UCSD-AML1 (cell line): Measurements from ENCODE around the gene LPIN2.
"Not testable (repeated sequence)": the region's sequence is repeated elsewhere in the genome, so short reads cannot be mapped to it uniquely, and the experiment has no call there.

Experiments
- DNase-seq: peaks from one replicate; lab custom pipeline; 2025; ENCODE audit not compliant: unreplicated experiment; lab: John Stamatoyannopoulos, UW

LPIN2 gene

DNA sequence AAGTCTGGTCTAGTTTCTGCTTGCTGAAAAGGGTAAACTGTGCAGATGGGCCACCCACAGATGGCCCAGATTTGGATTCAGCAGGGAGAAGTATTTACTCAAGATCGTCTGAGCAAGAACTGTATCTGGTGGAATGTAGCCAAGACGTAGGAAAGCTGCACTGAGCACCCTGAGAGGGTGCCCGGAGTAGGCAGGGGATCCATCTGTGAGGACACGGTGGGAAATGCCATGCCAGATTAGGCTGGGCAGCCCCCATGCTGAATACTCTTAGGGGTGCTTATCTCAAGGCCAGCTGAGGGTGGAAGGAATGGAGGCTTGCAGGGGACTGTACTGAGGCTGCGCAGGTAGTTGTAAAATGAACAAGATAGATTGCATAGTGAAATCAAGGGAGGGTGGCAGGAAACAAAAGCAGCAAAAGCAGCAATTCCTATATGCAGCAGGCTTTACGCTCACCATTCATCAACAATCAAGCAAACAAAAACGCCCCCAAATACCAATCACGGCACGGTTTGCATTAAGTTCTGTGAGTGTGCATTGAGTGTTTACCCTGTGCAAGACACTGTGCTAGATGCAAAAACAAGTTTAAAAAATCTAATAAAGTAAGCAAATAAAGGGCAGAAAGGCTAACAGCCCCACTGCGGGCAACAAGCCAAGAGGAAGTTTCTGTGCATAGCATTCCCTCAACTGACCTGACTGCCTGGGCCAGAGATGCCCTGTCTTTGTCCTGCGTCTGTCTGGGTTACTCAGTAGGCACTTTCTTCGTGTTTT, 32.2 kb upstream of the LPIN2 start:
- DNase-seq: peak; percentile 21

DNA sequence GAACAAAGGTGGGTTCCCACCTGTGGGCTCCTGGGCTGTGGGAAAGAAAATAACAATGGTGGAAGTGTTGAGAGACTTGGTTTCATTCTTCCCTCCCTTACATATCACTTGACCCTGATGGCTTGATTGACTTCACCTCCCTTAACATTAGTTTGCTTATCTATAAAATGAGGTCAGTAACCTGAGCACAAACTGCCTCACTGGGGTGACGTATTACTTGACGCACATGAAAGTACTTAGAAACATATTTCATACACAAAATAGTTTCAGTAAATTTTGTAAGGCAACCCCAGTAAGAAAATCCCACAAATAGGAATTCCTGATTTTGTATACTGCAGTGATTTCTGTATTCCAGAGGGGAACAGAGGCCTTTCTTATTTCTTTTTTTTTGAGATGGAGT, 29.4 kb upstream of the LPIN2 start:
- DNase-seq: no peak

DNA sequence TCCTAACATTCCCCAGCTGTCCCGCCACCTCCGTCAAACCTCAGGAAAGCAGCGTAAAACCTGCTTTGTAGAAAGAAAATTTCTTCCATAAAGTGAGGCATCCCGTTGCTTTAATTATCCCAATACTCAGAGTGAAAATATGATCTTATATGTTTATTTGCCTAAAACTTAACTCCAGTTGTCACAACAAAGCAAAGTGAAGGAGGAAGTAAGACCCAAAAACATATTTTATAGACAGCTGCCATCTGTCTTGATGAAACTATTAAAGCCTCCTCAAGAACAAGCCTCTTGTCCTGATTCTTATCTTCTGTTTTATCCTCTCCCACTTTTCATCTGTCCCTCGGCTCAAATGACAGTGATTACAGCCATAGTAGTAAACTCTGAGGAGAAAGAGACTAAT, 28.9 kb upstream of the LPIN2 start:
- no peak for DNase-seq

DNA sequence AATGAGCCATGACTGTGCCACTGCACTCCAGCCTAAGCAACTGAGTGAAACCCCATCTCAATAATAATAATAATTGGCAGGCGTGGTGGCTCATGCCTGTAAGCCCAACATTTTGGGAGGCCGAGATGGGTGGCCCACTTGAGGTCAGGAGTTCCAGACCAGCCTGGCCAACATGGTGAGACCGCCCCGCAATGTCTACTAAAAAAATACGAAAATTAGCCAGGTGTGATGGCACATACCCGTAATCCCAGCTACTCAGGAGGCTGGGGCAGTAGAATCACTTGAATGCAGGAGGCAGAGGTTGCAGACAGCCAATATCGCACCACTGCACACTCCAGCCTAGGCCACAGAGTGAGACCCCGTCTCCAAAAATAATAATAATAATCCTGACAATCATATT, 27.9 kb upstream of the LPIN2 start:
- DNase-seq: no peak

DNA sequence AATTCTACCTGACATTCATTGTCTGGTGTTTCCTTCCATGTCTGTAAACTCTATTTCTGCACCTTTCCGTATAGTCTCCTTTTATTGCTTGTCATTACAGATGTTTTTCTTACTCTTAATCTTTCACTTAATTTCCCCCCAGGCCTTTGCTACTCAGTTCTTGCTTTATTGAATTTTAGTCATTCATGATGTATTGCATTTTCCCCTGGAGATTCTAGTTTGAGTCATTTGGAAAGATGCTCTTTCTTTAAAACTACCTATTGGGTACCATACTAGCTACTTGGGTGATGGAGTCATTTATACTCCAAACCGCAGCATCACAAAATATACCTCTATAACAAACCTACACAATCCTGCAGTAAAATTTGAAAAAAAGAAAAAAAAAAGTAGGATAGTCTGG, 27.2 kb upstream of the LPIN2 start:
- no peak for DNase-seq

DNA sequence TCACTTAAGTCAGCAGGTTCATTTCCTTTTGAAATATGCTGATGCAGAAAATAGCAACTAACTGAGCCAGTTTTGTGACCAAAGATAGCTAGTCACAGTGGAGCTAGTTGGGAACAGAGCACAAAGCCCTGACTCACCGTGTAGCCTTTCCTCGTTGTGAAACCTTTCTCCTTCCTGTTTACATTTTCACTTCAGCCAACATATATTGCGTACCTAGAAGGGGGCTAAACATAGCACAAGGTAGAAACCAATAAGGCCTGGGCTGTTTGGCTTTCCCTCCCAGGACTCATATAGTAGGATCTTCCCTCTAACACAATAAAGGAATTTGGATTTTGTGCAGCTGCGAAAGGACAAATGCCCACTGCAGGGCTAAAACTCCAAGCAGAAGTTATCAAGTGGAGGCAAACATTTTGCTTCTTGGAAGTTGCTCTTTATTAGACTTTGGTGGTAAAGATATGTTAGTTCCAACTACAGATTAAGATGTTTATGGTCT, 24.5 kb upstream of the LPIN2 start:
- DNase-seq: peak; percentile 19

DNA sequence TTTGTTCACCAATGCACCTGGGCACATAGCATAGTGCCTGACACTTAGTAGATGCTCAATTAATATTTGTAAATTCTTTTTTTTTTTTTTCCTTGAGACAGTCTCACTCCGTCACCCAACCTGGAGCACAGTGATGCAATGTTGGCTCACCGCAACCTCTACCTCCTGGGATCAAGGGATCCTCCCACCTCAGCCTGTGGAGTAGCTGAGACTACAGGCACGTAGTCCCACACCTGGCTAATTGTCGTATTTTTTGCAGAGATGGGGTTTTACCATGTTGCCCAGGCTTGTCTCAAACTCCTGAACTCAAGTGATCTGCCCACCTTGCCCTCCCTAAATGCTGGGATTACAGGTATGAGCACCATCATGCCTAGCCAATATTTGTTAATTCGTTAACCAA, 23.2 kb upstream of the LPIN2 start:
- DNase-seq: no peak

DNA sequence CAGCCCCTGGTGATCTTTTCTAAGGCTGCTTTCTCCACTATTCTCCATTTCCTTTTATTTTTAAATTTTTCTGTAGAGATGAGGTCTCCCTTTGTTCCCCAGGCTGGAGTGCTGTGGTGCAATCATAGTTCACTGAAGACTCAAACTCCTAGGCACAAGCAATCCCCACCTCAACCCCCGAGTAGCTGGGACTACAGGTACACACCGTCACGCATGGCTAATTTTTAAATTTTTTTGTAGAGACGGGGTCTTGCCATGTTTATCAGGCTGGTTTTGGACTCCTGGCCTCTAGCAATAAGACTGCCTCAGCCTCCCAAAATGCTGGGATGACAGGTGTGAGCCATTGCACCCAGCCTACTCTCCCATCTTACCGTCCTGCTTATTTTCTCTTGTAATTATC, 22.7 kb upstream of the LPIN2 start:
- no peak for DNase-seq

DNA sequence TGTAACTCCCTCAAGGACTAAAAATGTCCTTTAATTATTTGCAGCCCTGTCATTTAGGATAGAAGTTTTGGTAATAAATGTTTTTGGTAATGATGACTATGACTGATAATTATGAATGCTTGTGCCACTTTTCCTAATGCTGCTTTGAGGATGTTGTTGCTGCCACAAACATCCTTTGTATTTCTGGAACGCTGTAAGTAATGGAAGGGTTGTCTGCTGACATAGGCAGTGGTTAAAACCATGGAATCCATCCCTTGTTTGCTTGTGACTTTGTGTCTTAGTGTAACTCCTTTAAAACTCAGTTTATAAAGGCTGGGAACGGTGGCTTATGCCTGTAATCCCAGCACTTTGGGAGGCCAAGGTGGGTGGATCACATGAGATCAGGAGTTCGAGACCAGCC, 19.8 kb upstream of the LPIN2 start:
- DNase-seq: no peak

DNA sequence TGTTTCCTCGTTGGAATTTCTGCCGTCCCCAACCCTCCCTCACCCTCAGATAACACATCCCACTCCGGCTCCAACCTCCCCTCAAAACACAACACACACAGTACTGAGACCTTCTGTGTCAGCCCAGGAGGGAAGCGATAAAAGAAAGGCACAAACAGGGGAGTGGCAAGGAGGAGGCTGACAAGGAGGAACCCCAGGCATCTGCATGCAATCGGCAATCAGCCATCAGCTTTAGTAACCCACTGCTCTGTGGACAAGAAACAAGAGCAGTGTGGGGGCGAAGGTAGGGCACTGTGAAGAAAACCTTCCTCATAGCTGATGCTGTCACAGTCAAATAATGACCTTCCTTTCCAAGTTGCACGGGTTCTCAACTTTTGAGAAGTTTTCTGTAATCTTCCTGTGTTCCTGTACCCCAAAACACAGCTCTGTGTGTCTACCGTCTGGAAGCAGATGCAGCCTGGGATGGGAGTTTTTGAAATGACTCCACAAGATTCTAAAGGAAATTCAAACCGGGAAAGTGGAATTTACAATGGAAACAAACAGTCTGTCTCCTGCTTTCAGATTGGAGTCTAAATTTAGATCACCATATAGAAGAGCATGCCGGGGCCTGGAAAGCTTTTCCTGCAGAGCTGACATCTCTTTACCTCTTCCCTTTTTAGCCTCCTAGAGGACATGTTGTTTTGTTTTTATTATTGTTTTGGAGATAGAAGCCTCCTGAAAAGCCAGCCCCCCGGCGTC, 16.4 kb upstream of the LPIN2 start:
- peak; percentile 33 for DNase-seq

DNA sequence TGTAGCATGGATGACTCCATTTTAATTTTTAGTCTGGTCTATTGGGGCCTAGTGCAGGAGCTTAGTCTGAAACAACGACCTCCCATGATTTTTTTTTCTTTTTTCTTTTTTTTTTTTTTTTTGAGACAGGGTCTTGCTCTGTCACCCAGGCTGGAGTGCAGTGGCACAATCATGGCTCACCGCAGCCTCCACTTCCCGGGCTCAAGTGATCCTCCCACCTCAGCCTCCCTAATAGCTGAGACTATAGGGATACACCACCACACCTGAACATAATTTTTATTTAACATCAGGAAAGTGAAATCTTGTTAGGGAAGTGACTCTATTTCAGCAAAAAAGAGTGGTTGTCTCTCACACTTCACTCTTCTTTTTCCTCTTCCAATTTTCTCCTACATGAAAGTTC, 15.2 kb upstream of the LPIN2 start:
- DNase-seq: not testable (repeated sequence)

DNA sequence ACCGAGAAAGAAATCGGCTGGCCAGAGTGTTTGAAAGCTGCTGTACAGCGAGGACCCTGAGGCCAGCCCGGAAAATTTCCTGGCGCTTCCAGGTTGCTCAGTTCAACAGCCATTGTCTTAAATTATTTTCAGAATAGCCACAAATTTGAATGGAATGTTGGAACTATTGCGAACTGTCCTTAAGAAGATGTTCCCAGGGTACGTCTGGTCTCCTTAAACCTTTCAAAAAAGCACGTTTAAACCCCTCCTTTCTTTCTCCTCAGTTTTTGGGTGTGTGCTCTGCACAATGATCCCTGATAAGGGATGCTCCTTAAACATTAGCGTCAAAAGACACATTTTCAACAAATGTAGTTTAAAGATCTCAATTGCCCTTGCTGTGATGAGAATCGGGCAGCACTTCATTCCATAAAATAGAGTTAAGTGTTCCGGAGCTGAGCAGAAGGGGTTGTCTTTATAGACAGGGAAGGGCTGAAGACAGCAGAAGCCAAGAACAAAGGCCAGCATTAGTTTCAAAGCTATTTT, 14.5 kb upstream of the LPIN2 start:
- DNase-seq: no peak

DNA sequence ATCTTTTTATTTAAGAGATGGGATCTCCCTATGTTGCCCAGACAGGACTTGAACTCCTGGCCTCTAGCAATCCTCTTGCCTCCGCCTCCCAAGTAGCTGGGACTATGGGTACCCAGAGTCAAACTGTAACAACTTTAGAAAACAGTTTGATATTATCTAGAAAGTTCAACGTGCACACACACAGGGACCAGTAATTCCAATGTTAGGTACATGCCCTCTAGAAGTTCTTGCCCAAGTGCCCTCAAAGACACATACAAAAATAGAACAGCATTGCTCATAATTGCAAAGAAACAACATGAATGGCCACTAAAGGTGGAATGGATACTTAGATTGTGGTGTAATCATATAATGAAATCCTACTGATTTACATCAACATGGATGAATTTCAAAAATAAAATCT, 12.6 kb upstream of the LPIN2 start:
- DNase-seq: no peak

DNA sequence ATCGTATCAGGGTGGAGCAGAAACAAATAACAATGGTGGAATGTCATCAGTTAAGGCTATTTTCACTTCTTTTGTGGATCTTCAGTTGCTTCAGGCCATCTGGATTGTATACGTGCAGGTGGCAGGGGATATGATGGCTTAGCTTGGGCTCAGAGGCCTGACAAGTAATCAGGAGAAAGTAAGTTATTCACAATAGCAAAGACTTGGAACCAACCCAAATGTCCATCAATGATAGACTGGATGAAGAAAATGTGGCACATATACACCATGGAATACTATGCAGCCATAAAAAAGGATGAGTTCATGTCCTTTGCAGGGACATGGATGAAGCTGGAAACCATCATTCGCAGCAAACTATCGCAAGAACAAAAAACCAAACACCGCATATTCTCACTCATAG, 10.7 kb upstream of the LPIN2 start:
- DNase-seq: not testable (repeated sequence)

DNA sequence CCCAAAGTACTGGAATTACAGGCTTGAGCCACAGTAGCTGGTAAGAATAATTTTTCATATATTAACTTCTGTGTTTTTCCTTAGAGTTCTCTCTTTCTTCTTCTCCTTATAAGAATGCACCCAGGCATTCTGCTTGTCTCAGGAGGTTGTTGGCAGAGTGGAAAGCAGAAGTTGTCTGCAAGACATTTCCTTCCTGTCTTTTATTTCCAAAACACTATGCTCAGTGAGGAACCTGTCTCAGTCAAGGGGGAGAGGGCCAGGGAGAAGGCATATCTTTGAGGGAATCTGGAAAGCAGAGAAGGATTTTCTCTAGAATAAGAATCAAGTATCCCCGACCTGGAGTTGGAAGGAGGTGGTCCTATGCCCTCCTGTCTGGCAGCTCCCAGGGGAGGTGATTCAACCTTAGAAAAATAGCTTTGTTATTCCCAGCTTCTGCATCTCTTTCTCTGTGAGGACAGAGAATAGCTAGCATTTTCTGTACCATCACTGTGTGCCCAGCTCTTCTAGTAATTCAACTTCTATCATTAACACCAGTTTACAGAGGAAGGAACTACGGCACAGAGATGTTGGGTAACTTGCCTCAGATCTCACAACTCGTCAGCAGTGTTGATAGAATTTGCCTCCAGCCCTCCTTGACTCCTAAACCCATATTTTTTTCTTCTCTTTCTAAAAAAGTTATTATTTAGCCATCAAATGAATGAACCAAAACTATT, 3.8 kb upstream of the LPIN2 start:
- peak; percentile 50 for DNase-seq

DNA sequence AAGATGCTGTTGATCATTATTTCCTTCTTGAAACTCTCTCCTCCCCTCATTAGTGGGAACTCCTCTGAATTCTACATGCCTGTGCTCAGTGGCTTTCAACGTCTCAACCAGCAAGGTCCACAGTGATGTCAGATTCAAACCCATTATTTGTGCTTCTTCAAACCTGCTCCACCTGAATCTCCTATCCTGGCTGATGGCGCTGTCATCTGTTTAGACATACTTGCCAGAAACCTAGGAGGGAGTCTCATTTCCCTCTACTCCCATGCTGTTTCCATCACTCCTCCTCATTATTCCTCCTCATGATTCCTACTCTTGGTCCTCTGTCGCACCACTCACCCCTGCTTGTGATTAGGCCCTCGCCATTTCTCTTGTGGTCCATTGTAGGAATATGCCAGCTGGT, 2.9 kb upstream of the LPIN2 start:
- DNase-seq: no peak

DNA sequence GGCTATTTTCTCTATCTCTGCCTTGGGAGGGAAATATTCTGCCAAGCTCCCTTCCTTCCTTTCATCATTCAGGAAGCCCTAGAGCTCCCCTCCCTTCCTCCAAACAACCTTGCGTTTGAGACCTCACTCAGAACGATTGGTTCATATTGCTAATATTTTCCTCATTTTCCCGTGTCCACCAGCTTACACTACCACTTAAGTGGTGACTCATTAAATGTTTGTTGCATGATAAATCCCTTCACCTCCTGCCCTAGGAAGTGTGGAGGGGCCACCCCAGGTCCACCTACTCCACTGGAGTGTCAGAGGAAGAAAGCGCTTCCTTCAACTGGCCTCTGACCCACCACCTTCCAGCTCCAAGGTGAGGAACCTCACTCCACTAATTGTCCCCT, 2.3 kb upstream of the LPIN2 start:
- DNase-seq: peak; percentile 42

DNA sequence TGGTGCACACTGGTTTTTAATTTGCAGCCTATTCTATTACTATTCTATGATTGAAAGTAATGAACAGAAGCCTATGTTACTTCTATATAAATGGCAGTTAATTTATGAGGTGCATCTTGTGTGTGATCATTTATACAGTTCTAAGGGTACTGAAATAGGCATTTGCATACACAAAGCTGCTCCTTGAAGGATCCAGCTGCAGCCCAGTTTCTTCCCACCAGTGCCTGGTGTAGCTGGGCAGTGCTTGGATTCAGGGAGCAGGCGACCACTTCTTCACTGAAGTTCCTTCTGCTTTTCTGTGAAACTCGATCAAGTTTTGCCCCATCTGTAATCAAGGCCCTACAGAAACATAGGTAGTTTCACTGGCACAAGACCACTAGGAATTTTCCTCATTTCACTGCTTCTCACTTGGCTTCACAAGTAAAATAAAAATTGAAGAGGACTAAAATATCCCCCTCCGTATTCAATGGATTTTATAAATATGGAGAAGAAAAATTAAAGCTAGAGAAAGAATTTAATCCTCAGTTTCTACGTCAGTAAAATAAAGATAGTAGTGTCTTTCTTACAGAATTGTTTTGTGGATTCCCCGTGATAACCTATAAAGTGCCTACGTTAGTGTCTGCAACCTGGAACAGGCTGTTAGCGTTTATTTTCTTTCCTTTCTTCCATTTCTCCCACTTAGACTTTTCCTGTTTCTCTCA, 1.7 kb upstream of the LPIN2 start:
- no peak for DNase-seq

DNA sequence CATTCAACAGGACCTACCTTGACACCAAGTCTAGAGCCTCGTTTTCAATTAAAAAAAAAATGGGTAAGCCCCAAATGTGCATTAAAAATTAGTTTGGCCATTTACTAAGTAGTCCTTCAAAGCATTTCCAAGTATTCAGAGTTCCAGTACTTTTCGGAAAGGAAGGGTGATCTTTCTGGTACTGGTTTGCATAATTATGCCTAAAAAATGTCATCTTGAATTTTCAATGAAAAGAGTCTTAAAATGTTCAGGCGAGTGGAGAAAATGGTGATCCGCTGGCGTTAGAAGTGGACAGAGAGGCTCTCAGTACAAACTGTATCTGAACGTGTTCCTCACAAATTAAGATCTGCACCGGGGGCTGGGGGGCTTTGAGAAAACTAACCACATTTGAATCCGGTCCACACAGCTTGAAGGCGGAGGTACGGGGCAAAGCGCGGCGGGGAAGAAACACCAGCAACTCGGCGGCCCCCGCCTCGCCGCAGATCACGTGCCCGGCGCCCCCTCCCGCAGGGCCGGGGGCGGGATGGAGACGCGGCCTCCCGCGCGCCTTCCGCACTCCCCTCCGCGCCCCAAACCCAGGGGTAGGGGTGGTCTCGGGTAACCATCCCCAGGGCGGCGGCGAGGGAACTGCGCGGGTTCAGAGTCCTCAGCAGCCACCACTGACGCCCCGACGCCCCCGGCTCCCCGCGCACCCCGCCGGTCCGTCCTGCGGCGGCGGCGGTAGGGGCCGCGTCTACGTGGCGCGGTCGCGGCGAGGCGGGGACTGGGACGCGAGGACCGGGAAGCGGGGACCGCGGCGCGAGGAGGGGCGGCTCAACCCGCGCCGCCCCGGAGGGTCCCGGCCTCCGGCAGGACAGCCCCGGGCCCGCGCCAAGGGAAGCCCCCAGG, 564 bp downstream of the LPIN2 start:
- DNase-seq: peak; percentile 69

DNA sequence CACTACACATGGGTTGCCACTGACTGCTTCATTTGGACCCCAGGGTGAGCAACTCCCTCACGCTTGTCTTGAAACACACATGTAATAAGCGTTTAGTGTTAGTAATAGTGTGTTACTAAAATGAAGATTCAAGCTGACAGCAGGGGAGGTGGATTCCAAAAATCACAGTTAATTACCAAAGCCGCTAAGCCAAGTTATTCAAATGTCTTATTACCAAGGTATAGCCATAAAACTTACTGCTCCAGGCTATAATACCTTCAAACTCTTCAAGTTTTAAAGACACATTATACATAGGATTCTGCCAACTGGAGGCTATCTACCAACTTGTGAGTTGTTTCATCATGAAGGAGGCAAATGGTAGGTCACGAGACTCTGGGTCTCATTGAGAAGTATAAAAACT, 2.9 kb downstream of the LPIN2 start:
- no peak for DNase-seq
